Peyer's patch (tissue), 4 donors: ENCODE data around the gene POLR3H.

ENCODE experiments used
- POLR2A ChIP-seq, 2 donors: fragments of 450-650 bp; IDR thresholded peaks; one replicate each; pipeline ENCODE4 v1.5.1; 2017; ENCODE audit warnings: antibody characterized with exemption in 2 of 2, mild to moderate bottlenecking in 2 of 2, moderate library complexity in 2 of 2
- TF ChIP-seq, protein P1 (sequence below), 6 experiments: fragments of 450-650 bp in 4 of 6; fragments of 200-600 bp in 2 of 6; sonication (generic) in 1 of 6; IDR thresholded peaks; one replicate each; pipeline ENCODE4 v1.5.1; 2017 to 2019; ENCODE audit warnings: antibody characterized with exemption in 6 of 6, mild to moderate bottlenecking in 3 of 6, moderate library complexity in 1 of 6

DNA sequence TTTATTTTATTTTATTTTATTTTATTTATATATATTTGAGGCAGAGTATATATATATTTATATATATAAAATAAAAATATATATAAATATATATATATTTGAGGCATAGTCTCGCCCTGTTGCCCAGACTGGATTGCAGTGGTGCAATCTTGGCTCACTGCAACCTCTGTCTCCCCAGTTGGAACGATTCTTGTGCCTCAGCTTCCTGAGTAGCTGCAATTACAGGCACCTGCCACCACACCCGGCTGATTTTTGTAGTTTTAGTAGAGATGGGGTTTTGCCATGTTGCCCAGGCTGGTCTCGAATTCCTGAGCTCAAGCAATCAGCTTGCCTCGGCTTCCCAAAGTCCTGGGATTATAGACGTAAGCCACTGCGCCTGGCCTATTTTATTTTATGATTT, 44.0 kb downstream of the POLR3H start:
- TF ChIP-seq, protein P1, sequence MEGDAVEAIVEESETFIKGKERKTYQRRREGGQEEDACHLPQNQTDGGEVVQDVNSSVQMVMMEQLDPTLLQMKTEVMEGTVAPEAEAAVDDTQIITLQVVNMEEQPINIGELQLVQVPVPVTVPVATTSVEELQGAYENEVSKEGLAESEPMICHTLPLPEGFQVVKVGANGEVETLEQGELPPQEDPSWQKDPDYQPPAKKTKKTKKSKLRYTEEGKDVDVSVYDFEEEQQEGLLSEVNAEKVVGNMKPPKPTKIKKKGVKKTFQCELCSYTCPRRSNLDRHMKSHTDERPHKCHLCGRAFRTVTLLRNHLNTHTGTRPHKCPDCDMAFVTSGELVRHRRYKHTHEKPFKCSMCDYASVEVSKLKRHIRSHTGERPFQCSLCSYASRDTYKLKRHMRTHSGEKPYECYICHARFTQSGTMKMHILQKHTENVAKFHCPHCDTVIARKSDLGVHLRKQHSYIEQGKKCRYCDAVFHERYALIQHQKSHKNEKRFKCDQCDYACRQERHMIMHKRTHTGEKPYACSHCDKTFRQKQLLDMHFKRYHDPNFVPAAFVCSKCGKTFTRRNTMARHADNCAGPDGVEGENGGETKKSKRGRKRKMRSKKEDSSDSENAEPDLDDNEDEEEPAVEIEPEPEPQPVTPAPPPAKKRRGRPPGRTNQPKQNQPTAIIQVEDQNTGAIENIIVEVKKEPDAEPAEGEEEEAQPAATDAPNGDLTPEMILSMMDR (IDR thresholded peaks at IDR 0.05): peak in 2 of 6 experiments; percentile 7 to 10
- TF ChIP-seq POLR2A (IDR thresholded peaks at IDR 0.05): no peak
